ENCODE results near the gene STK4.

DNA sequence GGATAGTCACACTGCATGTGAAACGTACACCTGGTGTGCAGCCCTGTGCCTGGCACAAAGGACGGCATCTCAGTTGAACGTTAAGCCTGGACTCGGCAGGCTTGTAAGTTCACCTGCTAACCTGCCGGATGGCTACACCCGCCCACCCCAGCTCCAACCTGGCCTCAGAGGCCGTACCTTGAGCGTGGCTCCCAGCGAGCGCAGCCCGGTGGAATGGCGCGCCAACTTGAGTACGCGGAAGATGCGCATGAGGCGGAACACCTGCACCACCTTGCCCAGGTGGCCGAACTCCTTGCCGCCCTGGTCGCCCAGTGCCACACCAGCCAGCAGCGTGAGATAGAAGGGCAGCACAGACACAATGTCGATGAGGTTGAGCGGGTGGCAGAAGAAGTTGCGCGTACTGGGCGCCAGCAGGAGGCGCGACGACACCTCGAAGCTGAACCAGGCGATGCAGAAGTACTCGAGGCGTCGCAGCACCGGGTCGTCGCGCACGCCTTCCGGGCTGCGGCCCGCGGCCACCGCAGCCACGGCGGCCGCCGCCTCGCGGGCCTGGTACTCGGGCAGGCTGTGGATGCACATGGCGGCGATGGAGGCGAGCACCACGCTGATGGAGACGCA is 131.3 kb downstream of the STK4 start:
- TF ChIP-seq, protein P1, sequence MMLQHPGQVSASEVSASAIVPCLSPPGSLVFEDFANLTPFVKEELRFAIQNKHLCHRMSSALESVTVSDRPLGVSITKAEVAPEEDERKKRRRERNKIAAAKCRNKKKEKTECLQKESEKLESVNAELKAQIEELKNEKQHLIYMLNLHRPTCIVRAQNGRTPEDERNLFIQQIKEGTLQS (CRISPR knock-in tag; conservative IDR thresholded peaks at IDR 0.05): no peak
- TF ChIP-seq CTCF (IDR thresholded peaks at IDR 0.05): no peak
- no peak for TF ChIP-seq JUN (CRISPR knock-in tag; IDR thresholded peaks at IDR 0.05)
- no peak for TF ChIP-seq FOXP4 (CRISPR knock-in tag; IDR thresholded peaks at IDR 0.05)
- no peak for TF ChIP-seq SP1 (CRISPR knock-in tag; conservative IDR thresholded peaks at IDR 0.05)
- no peak for TF ChIP-seq ZNF232 (CRISPR knock-in tag; IDR thresholded peaks at IDR 0.05)
- TF ChIP-seq, protein P2, sequence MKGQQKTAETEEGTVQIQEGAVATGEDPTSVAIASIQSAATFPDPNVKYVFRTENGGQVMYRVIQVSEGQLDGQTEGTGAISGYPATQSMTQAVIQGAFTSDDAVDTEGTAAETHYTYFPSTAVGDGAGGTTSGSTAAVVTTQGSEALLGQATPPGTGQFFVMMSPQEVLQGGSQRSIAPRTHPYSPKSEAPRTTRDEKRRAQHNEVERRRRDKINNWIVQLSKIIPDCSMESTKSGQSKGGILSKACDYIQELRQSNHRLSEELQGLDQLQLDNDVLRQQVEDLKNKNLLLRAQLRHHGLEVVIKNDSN (CRISPR knock-in tag; IDR thresholded peaks at IDR 0.05): no peak
- TF ChIP-seq ZNF138 (CRISPR knock-in tag; conservative IDR thresholded peaks at IDR 0.05): no peak
- TF ChIP-seq MAX (CRISPR knock-in tag; IDR thresholded peaks at IDR 0.05): no peak
- no peak for TF ChIP-seq CREM (CRISPR knock-in tag; IDR thresholded peaks at IDR 0.05)
- TF ChIP-seq FOXJ3 (CRISPR knock-in tag; IDR thresholded peaks at IDR 0.05; ENCODE audit: borderline replicate concordance): no peak
- TF ChIP-seq ATF2 (CRISPR knock-in tag; IDR thresholded peaks at IDR 0.05; ENCODE audit: borderline replicate concordance, low read depth): no peak
- no peak for TF ChIP-seq ATF1 (CRISPR knock-in tag; IDR thresholded peaks at IDR 0.05)
- TF ChIP-seq E2F1 (CRISPR knock-in tag; IDR thresholded peaks at IDR 0.05): no peak
